ENCODE data around the gene SETD9. TPM values are rescaled to one million over a fixed set of nuclear protein-coding genes. Genes with fewer than 3 reads are reported as not detected.

Gene SETD9
- total and polyA plus RNA-seq, 2 experiments from 2014 or later = 13.1 to 19.2 TPM

DNA sequence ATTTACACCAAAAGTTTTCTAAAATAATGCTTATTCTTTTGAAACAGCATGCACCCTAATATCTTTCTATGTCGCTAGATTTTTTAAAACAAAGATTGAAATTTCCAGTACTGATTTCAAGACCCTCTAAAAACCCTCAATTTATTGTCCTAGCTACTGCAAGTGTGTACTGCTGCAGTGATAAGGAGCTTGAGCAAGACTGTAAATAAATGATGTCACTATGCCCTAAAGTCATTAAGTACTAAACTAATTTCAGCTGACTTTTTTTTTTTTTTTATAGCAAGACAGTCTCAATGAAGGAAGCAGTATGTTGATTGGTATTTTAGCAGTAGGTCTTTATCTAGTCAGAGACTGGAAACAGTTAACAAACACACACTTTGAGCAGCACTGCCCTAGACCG, 54.8 kb downstream of the SETD9 start (continued):
- TF ChIP-seq, protein P1, sequence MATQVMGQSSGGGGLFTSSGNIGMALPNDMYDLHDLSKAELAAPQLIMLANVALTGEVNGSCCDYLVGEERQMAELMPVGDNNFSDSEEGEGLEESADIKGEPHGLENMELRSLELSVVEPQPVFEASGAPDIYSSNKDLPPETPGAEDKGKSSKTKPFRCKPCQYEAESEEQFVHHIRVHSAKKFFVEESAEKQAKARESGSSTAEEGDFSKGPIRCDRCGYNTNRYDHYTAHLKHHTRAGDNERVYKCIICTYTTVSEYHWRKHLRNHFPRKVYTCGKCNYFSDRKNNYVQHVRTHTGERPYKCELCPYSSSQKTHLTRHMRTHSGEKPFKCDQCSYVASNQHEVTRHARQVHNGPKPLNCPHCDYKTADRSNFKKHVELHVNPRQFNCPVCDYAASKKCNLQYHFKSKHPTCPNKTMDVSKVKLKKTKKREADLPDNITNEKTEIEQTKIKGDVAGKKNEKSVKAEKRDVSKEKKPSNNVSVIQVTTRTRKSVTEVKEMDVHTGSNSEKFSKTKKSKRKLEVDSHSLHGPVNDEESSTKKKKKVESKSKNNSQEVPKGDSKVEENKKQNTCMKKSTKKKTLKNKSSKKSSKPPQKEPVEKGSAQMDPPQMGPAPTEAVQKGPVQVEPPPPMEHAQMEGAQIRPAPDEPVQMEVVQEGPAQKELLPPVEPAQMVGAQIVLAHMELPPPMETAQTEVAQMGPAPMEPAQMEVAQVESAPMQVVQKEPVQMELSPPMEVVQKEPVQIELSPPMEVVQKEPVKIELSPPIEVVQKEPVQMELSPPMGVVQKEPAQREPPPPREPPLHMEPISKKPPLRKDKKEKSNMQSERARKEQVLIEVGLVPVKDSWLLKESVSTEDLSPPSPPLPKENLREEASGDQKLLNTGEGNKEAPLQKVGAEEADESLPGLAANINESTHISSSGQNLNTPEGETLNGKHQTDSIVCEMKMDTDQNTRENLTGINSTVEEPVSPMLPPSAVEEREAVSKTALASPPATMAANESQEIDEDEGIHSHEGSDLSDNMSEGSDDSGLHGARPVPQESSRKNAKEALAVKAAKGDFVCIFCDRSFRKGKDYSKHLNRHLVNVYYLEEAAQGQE (IDR thresholded peaks at IDR 0.05; ENCODE audit: unreplicated experiment) = no peak
- TF ChIP-seq EZH2phosphoT487 (IDR thresholded peaks at IDR 0.05; ENCODE audit: unreplicated experiment) = no peak
- TF ChIP-seq NANOG (IDR thresholded peaks at IDR 0.05; ENCODE audit: borderline replicate concordance) = no peak

Other genes starting within 250 kb of the SETD9 start
- 13.0 and 14.4 TPM in 2 replicates for gene MAP3K1, start 94.0 kb upstream of the SETD9 start, total RNA-seq (2014; rRNA removed; shearing (Covaris generic))
- 9.5 and 9.7 TPM in 2 replicates for gene MAP3K1, start 94.0 kb upstream of the SETD9 start, polyA plus RNA-seq (2016; fragmentation: Nextera tagmentation; extraction: Ambion mirVana)
- 32.7 and 36.3 TPM in 2 replicates for gene MIER3, start 42.5 kb downstream of the SETD9 start, total RNA-seq (2014; rRNA removed; shearing (Covaris generic))
- 10.1 and 12.0 TPM in 2 replicates for gene MIER3, start 42.5 kb downstream of the SETD9 start, polyA plus RNA-seq (2016; fragmentation: Nextera tagmentation; extraction: Ambion mirVana)

All from GM23338 (cell line).